SW 1271 (cell line): Measurements from ENCODE around the gene RAD23B.
"Not testable (repeated sequence)": the region's sequence is repeated elsewhere in the genome, so short reads cannot be mapped to it uniquely, and the experiment has no call there.

Experiments used
- DNase-seq, 2 experiments: peaks; one replicate each; lab custom pipeline; 2025; lab: John Stamatoyannopoulos, UW

The RAD23B gene

GRCh38 chr9:107282759-107283622, at the start of gene RAD23B:
RAD23B (plus strand) TSS chr9:107283279; CDS start chr9:107283630, 351 bp downstream.
- peak; percentile 98 to 99 for DNase-seq

GRCh38 chr9:107235765-107236442, 47.2 kb upstream of the RAD23B start:
- DNase-seq, result no peak

GRCh38 chr9:107237873-107238272, 45.2 kb upstream of the RAD23B start:
- no peak for DNase-seq

- peak in 1 of 2 experiments; percentile 56 for DNase-seq
Measured at GRCh38 chr9:107239474-107239873, 43.6 kb upstream of the RAD23B start.

GRCh38 chr9:107240260-107240659, 42.8 kb upstream of the RAD23B start:
- no peak for DNase-seq

GRCh38 chr9:107242073-107243030, 40.7 kb upstream of the RAD23B start:
- peak in 1 of 2 experiments; percentile 68 for DNase-seq

- peak; percentile 23 to 74 for DNase-seq
Measured at GRCh38 chr9:107243742-107244141, 39.3 kb upstream of the RAD23B start.

- DNase-seq, result no peak
Measured at GRCh38 chr9:107246259-107247254, 36.5 kb upstream of the RAD23B start.

GRCh38 chr9:107248714-107249113, 34.4 kb upstream of the RAD23B start:
- no peak for DNase-seq

- DNase-seq, result no peak
Measured at GRCh38 chr9:107249131-107249533, 33.9 kb upstream of the RAD23B start.

GRCh38 chr9:107249665-107250285, 33.3 kb upstream of the RAD23B start:
- DNase-seq, result no peak

- DNase-seq, result no peak
Measured at GRCh38 chr9:107251756-107252322, 31.2 kb upstream of the RAD23B start.

GRCh38 chr9:107258919-107259318, 24.2 kb upstream of the RAD23B start:
- no peak for DNase-seq

- DNase-seq, result not testable (repeated sequence)
Measured at GRCh38 chr9:107259751-107260313, 23.2 kb upstream of the RAD23B start.

GRCh38 chr9:107260437-107261081, 22.5 kb upstream of the RAD23B start:
- DNase-seq, result no peak

- DNase-seq, result no peak
Measured at GRCh38 chr9:107261106-107261505, 22.0 kb upstream of the RAD23B start.

- no peak for DNase-seq
Measured at GRCh38 chr9:107263289-107263688, 19.8 kb upstream of the RAD23B start.

- no peak for DNase-seq
Measured at GRCh38 chr9:107266624-107267368, 16.3 kb upstream of the RAD23B start.
